H9 (cell line): ENCODE measurements around the gene GABPB2. TPM values are rescaled to one million over a fixed set of nuclear protein-coding genes. Genes with fewer than 3 reads are reported as not detected.

Experiments
- DNase-seq: peaks from one replicate; pipeline ENCODE4 v3.0.0-alpha.2; 2017
- H2AFZ ChIP-seq: one replicate; pipeline ENCODE4 v1.6.1; 2013; ENCODE audit warnings: mild to moderate bottlenecking, low read length, control low read depth, moderate library complexity
- H2AK5ac ChIP-seq: 2 replicates; pipeline ENCODE4 v1.6.1; 2013; ENCODE audit warnings: low read length, control low read depth, mixed read lengths; ENCODE audit not compliant: insufficient read length
- H2BK120ac ChIP-seq: one replicate; pipeline ENCODE4 v1.6.1; 2013; ENCODE audit warnings: low read depth, mild to moderate bottlenecking, low read length, control low read depth, inconsistent platforms; ENCODE audit not compliant: poor library complexity, severe bottlenecking
- H2BK12ac ChIP-seq: 2 replicates; pipeline ENCODE4 v1.6.1; 2013; ENCODE audit warnings: low read length, control low read depth, mixed read lengths, low read depth; ENCODE audit not compliant: insufficient read length
- H2BK15ac ChIP-seq: 2 replicates; pipeline ENCODE4 v1.6.1; 2013; ENCODE audit warnings: low read depth, low read length, control low read depth
- H2BK20ac ChIP-seq: one replicate; pipeline ENCODE4 v1.6.1; 2013; ENCODE audit warnings: low read depth, mild to moderate bottlenecking, low read length, control low read depth, inconsistent platforms; ENCODE audit not compliant: poor library complexity, severe bottlenecking
- H2BK5ac ChIP-seq: 2 replicates; pipeline ENCODE4 v1.6.1; 2013; ENCODE audit warnings: low read length, control low read depth, mixed read lengths; ENCODE audit not compliant: insufficient read length
- H3K14ac ChIP-seq: 2 replicates; pipeline ENCODE4 v1.6.1; 2013; ENCODE audit warnings: low read length, control low read depth; ENCODE audit not compliant: insufficient read depth
- H3K18ac ChIP-seq: 2 replicates; pipeline ENCODE4 v1.6.1; 2013; ENCODE audit warnings: low read depth, mild to moderate bottlenecking, mixed read lengths, low read length, control low read depth; ENCODE audit not compliant: insufficient read length
- H3K23ac ChIP-seq: 2 replicates; pipeline ENCODE4 v1.6.1; 2013; ENCODE audit warnings: low read length, control low read depth, mixed read lengths, low read depth; ENCODE audit not compliant: insufficient read length
- H3K23me2 ChIP-seq: 2 replicates; pipeline ENCODE4 v1.6.1; 2013; ENCODE audit warnings: low read depth, mild to moderate bottlenecking, mixed read lengths, low read length, control low read depth; ENCODE audit not compliant: insufficient read length, poor library complexity, severe bottlenecking
- H3K27ac ChIP-seq: 2 replicates; pipeline ENCODE4 v1.5.1; 2013; ENCODE audit warnings: low read length, control low read depth, mixed read lengths, low read depth; ENCODE audit not compliant: insufficient read length
- H3K27me3 ChIP-seq: 2 replicates; pipeline ENCODE4 v1.6.1; 2013; ENCODE audit warnings: low read length, control low read depth, inconsistent platforms; ENCODE audit not compliant: insufficient read depth
- H3K4ac ChIP-seq: 2 replicates; pipeline ENCODE4 v1.6.1; 2013; ENCODE audit warnings: low read depth, mild to moderate bottlenecking, control low read depth, inconsistent platforms, low read length, moderate library complexity
- H3K4me1 ChIP-seq: 2 replicates; pipeline ENCODE4 v1.6.1; 2013; ENCODE audit warnings: low read length, control low read depth, inconsistent platforms; ENCODE audit not compliant: insufficient read depth
- H3K4me2 ChIP-seq: 2 replicates; pipeline ENCODE4 v1.6.1; 2013; ENCODE audit warnings: low read length, control low read depth, mixed read lengths; ENCODE audit not compliant: insufficient read length, insufficient read depth
- H3K56ac ChIP-seq: 2 replicates; pipeline ENCODE4 v1.6.1; 2013; ENCODE audit warnings: low read depth, mild to moderate bottlenecking, mixed read lengths, low read length, control low read depth; ENCODE audit not compliant: insufficient read length
- H3K79me1 ChIP-seq: 2 replicates; pipeline ENCODE4 v1.6.1; 2013; ENCODE audit warnings: low read depth, mild to moderate bottlenecking, moderate library complexity, low read length, control low read depth, inconsistent platforms; ENCODE audit not compliant: insufficient read depth, poor library complexity, severe bottlenecking
- H3K79me2 ChIP-seq: 2 replicates; pipeline ENCODE4 v1.6.1; 2013; ENCODE audit warnings: low read length, control low read depth, inconsistent platforms; ENCODE audit not compliant: insufficient read depth
- H3K9ac ChIP-seq: 2 replicates; pipeline ENCODE4 v1.6.1; 2013; ENCODE audit warnings: low read length, control low read depth, mixed read lengths; ENCODE audit not compliant: insufficient read length; ENCODE audit errors: extremely low read depth
- H3K9me3 ChIP-seq: one replicate; pipeline ENCODE4 v1.6.1; 2013; ENCODE audit warnings: low read depth, low read length, inconsistent platforms; ENCODE audit not compliant: control insufficient read depth
- H3T11ph ChIP-seq: one replicate; pipeline ENCODE4 v1.6.1; 2013; ENCODE audit warnings: mild to moderate bottlenecking, low read length, control low read depth, inconsistent platforms
- H4K20me1 ChIP-seq: one replicate; pipeline ENCODE4 v1.6.1; 2013; ENCODE audit not compliant: control insufficient read depth, insufficient read length, insufficient read depth
- H4K5ac ChIP-seq: 2 replicates; pipeline ENCODE4 v1.6.1; 2013; ENCODE audit warnings: low read depth, mild to moderate bottlenecking, mixed read lengths, low read length, control low read depth; ENCODE audit not compliant: insufficient read length
- H4K8ac ChIP-seq: replicated peaks from 2 replicates; pipeline ENCODE4 v1.6.1; 2013; ENCODE audit warnings: low read length, control low read depth, mixed read lengths, low read depth; ENCODE audit not compliant: insufficient read length
- H4K91ac ChIP-seq: 2 replicates; pipeline ENCODE4 v1.6.1; 2013; ENCODE audit warnings: low read depth, mild to moderate bottlenecking, moderate library complexity, mixed read lengths, low read length, control low read depth; ENCODE audit not compliant: insufficient read length
- H3K27ac Mint-ChIP-seq, 3 experiments: 2 replicates in 2 of 3; 3 replicates in 1 of 3; pipeline ENCODE4 v1.8.0; 2020 to 2021; ENCODE audit warnings: mixed read lengths in 3 of 3, mild to moderate bottlenecking in 1 of 3, moderate library complexity in 1 of 3
- H3K27me3 Mint-ChIP-seq: 2 replicates; pipeline ENCODE4 v1.8.0; 2021; ENCODE audit warnings: low read depth, mild to moderate bottlenecking, moderate library complexity, mixed read lengths
- H3K36me3 Mint-ChIP-seq, 3 experiments: 2 replicates in 2 of 3; 3 replicates in 1 of 3; pipeline ENCODE4 v1.8.0; 2020 to 2021; ENCODE audit warnings: low read depth in 3 of 3, mixed read lengths in 3 of 3; ENCODE audit not compliant: insufficient read depth in 1 of 3
- H3K4me1 Mint-ChIP-seq, 2 experiments: 2 replicates each; pipeline ENCODE4 v1.8.0; 2020; ENCODE audit warnings: mixed read lengths in 2 of 2
- H3K4me3 Mint-ChIP-seq, 2 experiments: 2 replicates in 1 of 2; 3 replicates in 1 of 2; pipeline ENCODE4 v1.8.0; 2020 to 2021; ENCODE audit warnings: mild to moderate bottlenecking in 2 of 2, mixed read lengths in 2 of 2, moderate library complexity in 1 of 2
- H3K9me3 Mint-ChIP-seq, 2 experiments: 2 replicates in 1 of 2; 3 replicates in 1 of 2; pipeline ENCODE4 v1.8.0; 2020; ENCODE audit warnings: mild to moderate bottlenecking in 2 of 2, mixed read lengths in 2 of 2, moderate library complexity in 1 of 2
- WGBS: extraction: QIAGEN DNeasy Blood & Tissue Kit; methylation state at CpG from one replicate; pipeline ENCODE4 v1.1.7; 2013; ENCODE audit warnings: missing lambda C conversion rate, low lambda C conversion rate, mixed read lengths; ENCODE audit not compliant: insufficient read length; ENCODE audit errors: extremely low coverage; 5-methylcytosine and 5-hydroxymethylcytosine counted together
- total RNA-seq: library from RNA; stranded (reverse); gene quantifications from 2 replicates; pipeline ENCODE4 v1.2.1, GENCODE V29; 2021
- TF ChIP-seq, protein P1 (sequence below): fragments of 200-600 bp; sonication (generic); conservative IDR thresholded peaks from 3 replicates; pipeline ENCODE4 v1.8.0; 2021; ENCODE audit warnings: antibody characterized with exemption, mild to moderate bottlenecking

GABPB2 gene
- total RNA-seq, 1 experiment from 2014 or later: 4.1 TPM

- Mint-ChIP-seq H3K4me1 (peaks cover 44 to 49% of the 10 kb centered on the region in 2 experiments), H3K27me3 (no peaks in the 10 kb centered on the region), H3K9me3 (no peaks in the 10 kb centered on the region), H3K27ac (peak within 1 kb of the TSS; percentile 83 to 98 (median 96)), H3K36me3 (peaks cover 24 to 44% (median 39%) of the 10 kb centered on the region in 3 experiments), H3K4me3 (peak within 1 kb of the TSS; percentile 94 to 98)
- peak within 1 kb of the TSS; percentile 86 for H3K4me2 ChIP-seq
- no peak within 1 kb of the TSS for H4K91ac ChIP-seq
- H4K20me1 ChIP-seq: no peaks in the 10 kb centered on the region
- no peak within 1 kb of the TSS for H4K5ac ChIP-seq
- no peak within 1 kb of the TSS for H2AFZ ChIP-seq
- TF ChIP-seq, protein P1, sequence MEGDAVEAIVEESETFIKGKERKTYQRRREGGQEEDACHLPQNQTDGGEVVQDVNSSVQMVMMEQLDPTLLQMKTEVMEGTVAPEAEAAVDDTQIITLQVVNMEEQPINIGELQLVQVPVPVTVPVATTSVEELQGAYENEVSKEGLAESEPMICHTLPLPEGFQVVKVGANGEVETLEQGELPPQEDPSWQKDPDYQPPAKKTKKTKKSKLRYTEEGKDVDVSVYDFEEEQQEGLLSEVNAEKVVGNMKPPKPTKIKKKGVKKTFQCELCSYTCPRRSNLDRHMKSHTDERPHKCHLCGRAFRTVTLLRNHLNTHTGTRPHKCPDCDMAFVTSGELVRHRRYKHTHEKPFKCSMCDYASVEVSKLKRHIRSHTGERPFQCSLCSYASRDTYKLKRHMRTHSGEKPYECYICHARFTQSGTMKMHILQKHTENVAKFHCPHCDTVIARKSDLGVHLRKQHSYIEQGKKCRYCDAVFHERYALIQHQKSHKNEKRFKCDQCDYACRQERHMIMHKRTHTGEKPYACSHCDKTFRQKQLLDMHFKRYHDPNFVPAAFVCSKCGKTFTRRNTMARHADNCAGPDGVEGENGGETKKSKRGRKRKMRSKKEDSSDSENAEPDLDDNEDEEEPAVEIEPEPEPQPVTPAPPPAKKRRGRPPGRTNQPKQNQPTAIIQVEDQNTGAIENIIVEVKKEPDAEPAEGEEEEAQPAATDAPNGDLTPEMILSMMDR: peak; percentile 76
- peaks cover 22% of the 10 kb centered on the region for H3K23me2 ChIP-seq
- no peak within 1 kb of the TSS for H3K4ac ChIP-seq
- peak within 1 kb of the TSS; percentile 70 for H3K18ac ChIP-seq
- H3K56ac ChIP-seq: no peak within 1 kb of the TSS
- no peak within 1 kb of the TSS for H2BK20ac ChIP-seq
- peak within 1 kb of the TSS; percentile 5 for H3K27ac ChIP-seq
- H4K8ac ChIP-seq: no peak within 1 kb of the TSS
- peak within 1 kb of the TSS; percentile 82 for H3K14ac ChIP-seq
- no peak within 1 kb of the TSS for H3K23ac ChIP-seq
- WGBS: no CpG with 5 or more reads among the region's 58 CpGs
- H3K27me3 ChIP-seq: no peaks in the 10 kb centered on the region
- H3K79me1 ChIP-seq: peaks cover 12% of the 10 kb centered on the region
- H2BK120ac ChIP-seq: no peak within 1 kb of the TSS
- peaks cover 31% of the 10 kb centered on the region; the same call in 1 of the 2 replicates for H3K79me2 ChIP-seq
- no peak within 1 kb of the TSS for H2BK15ac ChIP-seq
- no peak within 1 kb of the TSS for H3T11ph ChIP-seq
- no peaks in the 10 kb centered on the region for H3K9me3 ChIP-seq
- DNase-seq: peak; percentile 84
- H3K9ac ChIP-seq: peak within 1 kb of the TSS; percentile 75
- H2BK12ac ChIP-seq: no peak within 1 kb of the TSS
- H2AK5ac ChIP-seq: no peak within 1 kb of the TSS
- no peak within 1 kb of the TSS for H2BK5ac ChIP-seq
- H3K4me1 ChIP-seq: peaks cover 7% of the 10 kb centered on the region; the same call in 1 of the 2 replicates
Observed at GRCh38 chr1:151059109-151060006, 11.2 kb upstream of the GABPB2 start, which contains the start of gene CDC42SE1. Gene CDC42SE1 (minus strand): TSS chr1:151059622. CDS start chr1:151055730, 3,892 bp downstream.
